Suppressor macrophage treated with lipopolysaccharide for 4 hours (primary cell): ENCODE data around the gene ARMC9.
"Not testable (repeated sequence)": the region's sequence is repeated elsewhere in the genome, so short reads cannot be mapped to it uniquely, and the experiment has no call there.

Experiments used
- DNase-seq: peaks from one replicate; pipeline ENCODE4 v3.0.0-alpha.2; 2020

The ARMC9 gene

DNA sequence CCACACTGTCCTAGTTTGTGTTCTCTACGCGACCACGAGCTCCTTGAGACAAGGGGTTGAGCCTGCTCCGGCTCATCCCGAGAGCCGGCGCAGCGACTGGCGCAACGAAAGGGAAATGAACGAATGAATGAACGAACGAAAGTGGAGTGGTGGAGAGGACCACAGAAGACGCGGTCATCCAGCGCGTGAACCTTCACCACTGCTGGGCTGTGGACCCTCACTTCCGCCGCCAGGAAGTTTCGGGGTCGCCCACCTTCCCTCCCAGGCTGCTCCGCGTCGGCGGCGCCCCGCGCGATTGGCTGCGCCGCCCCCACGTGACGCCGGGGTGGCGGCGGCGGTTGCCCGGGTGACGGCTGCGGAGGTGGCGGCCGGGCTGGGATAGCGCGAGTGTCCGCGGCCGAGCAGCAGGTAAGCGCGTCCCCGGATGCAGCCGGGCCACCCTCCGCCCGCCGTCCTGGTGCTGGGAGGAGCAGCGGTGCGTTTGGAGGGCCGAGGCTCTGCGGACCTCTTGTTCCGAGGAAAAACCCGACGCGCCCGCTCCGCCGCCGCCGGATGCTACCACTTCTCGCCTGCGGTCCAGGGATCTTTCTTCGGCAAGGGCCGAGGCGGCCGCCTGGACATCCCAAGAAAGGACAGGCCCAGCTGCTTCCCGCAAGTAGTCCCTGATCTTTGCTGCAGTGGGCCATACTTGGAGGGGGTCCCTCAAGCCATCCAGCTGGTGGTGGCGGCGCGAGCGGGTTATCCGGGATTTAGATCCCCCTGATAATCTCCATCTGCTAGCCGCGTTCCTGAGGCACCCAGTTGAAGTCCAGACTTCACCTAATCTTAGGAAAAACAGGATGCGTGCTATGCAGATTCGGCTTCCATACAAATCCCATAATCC lies at the start of gene ARMC9:
ARMC9 (plus strand) TSS at position 341 of the 883 bp plus-strand sequence. CDS start 7,608 bp downstream, outside the sequence.
- peak; percentile 84 for DNase-seq

DNA sequence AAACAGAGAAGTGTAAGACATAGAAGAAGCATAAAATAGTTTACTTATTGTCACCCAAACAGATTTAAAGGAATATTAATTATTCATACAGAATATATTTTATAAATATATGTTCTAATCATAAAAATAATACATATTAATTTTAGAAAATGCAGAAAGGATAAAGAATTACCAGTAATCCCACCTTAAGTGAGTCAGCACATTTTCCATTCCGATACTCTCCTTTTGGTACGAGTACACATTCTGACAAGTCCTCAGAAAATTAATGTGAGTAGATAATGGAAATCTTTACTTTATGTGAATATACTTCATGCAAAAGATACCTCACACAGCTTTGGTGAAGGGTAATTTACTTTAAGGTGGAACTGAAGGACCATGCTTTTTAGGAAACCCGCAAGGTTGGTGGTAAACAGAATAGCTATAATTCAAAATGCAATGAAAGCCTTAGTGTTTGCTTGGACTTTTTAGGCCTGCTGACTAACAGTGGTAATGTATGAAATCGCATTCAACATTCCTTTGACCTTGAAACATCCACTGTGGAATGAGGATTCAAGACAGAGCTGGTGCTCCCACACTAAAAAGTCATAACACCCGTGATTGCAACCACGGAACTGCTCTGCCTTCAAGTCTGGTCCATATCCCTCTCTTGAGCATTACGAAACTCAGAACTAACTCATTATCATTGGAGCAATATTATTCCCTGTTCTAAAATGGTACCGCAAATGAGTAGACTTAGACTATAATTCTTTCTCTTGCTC lies 45.5 kb upstream of the ARMC9 start:
- no peak for DNase-seq

DNA sequence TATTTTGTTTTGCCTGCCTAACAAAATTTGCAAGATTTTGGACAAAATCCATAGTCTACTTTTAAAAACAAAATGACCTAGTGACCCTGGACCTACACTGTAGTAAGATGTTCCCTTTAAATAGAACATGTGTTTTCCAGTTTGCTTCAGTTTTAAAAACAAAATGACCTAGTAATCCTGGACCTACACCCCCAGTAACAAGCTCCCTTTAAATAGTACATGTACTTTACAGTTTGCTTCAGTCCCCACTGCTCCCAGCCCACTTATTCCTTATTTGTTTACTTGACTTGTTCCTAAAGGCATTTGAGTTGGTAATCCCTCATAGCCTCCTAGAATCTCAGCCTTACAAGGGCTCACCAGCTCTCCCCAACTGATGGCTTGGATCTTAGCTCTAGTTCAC lies 39.1 kb upstream of the ARMC9 start:
- no peak for DNase-seq

GRCh38 chr2:231160701-231161100 lies 37.7 kb upstream of the ARMC9 start:
- no peak for DNase-seq

GRCh38 chr2:231161252-231161839 lies 37.1 kb upstream of the ARMC9 start:
- DNase-seq, result no peak

GRCh38 chr2:231161877-231162329 lies 36.5 kb upstream of the ARMC9 start:
- DNase-seq, result peak; percentile 88

GRCh38 chr2:231163011-231163410 lies 35.4 kb upstream of the ARMC9 start:
- DNase-seq, result no peak

- peak; percentile 70 for DNase-seq
These were observed 34.9 kb upstream of the ARMC9 start for GRCh38 chr2:231163414-231164095.

- DNase-seq, result peak; percentile 71
These were observed 30.5 kb upstream of the ARMC9 start for GRCh38 chr2:231167745-231168459.

GRCh38 chr2:231168460-231169139 lies 29.8 kb upstream of the ARMC9 start:
- peak; percentile 61 for DNase-seq

DNA sequence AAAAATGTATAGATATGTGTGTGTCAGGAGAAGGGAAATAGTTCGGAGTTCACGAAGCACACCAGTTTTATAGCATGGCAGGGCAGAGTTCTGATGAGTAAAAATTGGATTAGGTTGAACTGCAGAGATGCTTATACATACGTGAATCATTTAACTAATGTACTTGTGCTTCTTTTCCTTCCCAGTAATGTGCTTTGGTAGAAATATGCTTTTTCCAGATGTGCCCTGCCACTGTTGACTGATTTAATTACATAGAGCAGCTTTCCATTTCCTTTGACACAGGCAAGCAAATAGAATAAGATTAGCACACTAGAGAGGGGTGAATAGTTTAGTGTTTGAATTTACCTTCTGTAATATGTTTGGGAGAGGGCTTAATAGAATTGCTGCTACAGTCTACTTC lies 28.9 kb upstream of the ARMC9 start:
- DNase-seq, result no peak

DNA sequence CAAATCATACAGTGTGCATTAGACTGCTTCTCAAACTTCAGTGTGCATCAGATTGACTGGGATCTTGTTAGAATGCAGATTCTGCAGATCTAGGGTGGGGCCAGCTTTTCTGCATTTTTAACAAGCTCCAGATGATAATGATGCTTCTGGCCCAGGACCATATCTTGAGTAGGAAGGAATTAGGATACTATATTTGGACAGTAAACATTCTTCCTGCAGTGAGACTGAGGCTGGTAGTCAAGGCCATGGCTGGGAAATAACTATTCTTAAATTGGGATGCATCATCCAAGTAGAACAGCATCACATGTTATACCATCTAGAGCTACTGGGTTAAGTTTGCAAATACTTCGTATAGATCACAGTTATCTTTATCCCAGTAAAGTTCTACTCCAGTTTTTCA lies 28.4 kb upstream of the ARMC9 start:
- DNase-seq, result no peak

DNA sequence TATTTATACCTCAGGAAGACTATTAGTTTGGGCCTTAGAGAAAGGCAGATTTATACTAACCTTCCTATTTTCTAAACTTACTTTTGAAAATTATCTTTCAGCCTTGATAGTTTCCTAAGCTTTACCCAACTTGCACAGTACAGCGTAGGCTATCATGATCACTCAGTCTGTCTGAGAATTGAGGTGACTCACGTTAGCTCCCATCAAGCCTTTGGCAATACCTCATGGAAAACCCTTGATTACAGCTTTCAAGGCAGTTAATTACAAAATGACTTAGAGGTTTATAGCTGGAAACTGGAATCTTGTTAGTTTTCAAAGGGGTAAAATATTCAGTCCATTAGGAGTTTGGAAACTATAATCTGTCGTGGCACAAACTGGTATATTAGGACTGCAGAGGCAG lies 26.4 kb upstream of the ARMC9 start:
- DNase-seq, result peak; percentile 75

GRCh38 chr2:231174211-231174651 lies 24.2 kb upstream of the ARMC9 start:
- peak; percentile 44 for DNase-seq

GRCh38 chr2:231176066-231176465 lies 22.4 kb upstream of the ARMC9 start:
- no peak for DNase-seq

GRCh38 chr2:231177156-231178025 lies 21.0 kb upstream of the ARMC9 start:
- DNase-seq, result peak; percentile 49

DNA sequence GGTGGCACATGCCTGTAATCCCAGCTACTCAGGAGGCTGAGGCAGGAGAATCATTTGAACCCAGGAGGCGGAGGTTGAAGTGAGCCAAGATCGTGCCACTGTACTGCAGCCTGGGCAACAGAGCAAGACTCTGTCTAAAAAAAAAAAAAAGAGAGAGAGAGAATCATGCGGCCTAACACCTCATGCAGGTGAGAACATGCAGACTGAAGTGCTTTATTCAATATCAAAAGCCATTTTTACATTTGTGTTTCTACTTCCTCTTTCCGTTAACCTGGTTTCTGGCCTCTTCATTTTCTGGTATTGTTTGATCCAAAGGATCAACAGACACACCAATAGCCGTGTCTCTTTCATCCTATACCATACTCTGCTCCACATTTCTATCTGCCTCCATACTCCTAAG lies 19.6 kb upstream of the ARMC9 start:
- not testable (repeated sequence) for DNase-seq

GRCh38 chr2:231181860-231182512 lies 16.4 kb upstream of the ARMC9 start:
- peak; percentile 95 for DNase-seq

DNA sequence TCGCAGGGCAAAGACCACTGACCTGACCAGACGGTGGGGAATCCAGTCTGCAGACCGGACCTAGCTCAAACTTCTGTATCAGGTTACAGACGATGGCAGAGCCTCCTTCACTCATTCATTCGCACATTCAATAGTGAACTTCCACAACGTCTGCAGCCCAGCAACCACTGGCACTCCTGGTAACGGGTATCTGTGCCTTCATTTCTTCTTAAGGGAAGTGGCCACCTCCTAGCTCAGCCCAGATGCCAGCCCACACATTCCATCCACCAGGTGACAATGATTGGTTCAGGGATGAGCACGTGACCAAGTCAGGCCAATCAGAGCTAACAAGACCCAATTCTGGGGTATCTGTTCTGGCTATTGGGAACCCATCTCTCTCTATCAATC lies 15.9 kb upstream of the ARMC9 start:
- DNase-seq, result peak; percentile 39

DNA sequence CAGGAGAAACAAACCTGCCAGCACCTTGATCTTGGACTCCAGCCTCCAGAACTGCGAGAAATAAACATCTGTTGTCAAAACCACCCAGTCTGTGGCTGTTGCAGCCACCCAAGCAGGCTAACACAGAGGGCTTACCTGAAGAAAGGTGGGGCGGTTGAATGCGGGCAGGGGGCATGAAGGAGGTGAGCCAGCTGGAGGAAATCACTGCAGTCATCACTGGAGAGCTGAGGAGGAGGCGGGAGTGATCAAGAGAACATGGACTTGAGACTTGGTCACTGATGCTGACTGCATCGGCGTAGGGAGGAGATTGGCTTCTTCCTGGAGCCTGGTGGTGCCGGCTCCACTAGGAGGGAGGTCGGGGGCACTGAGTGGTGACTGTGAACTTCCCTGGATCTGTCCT lies 14.6 kb upstream of the ARMC9 start:
- DNase-seq, result no peak
